KMS-11 (cell line): ENCODE data around the gene RAPGEF3.

Experiments used
- H2AFZ ChIP-seq: fragments of 200-600 bp; sonication (generic); 2 replicates; pipeline ENCODE4 v1.6.1; 2016; ENCODE audit warnings: antibody characterized with exemption, mixed run types, low read depth
- H3K27ac ChIP-seq: fragments of 200-600 bp; sonication (generic); 2 replicates; pipeline ENCODE4 v1.6.1; 2016; ENCODE audit warnings: mild to moderate bottlenecking, mixed run types
- H3K27me3 ChIP-seq: fragments of 200-600 bp; sonication (generic); 2 replicates; pipeline ENCODE4 v1.6.1; 2017; ENCODE audit warnings: mild to moderate bottlenecking, low read depth, mixed run types, moderate library complexity; ENCODE audit not compliant: insufficient read depth
- H3K36me3 ChIP-seq: fragments of 200-600 bp; sonication (generic); 2 replicates; pipeline ENCODE4 v1.6.1; 2017; ENCODE audit warnings: mild to moderate bottlenecking, mixed run types; ENCODE audit not compliant: insufficient read depth
- H3K4me1 ChIP-seq: fragments of 200-600 bp; sonication (generic); 2 replicates; pipeline ENCODE4 v1.6.1; 2016; ENCODE audit warnings: mild to moderate bottlenecking, low read depth, mixed run types; ENCODE audit not compliant: poor library complexity, severe bottlenecking
- H3K4me2 ChIP-seq: fragments of 200-600 bp; sonication (generic); 2 replicates; pipeline ENCODE4 v1.7.0; 2016; ENCODE audit warnings: mild to moderate bottlenecking, mixed run types
- H3K4me3 ChIP-seq: fragments of 200-600 bp; sonication (generic); IDR thresholded peaks from 2 replicates; pipeline ENCODE4 v1.6.1; 2017; ENCODE audit warnings: low read depth, low read length, mixed read lengths; ENCODE audit not compliant: insufficient read depth
- H3K79me2 ChIP-seq: fragments of 200-600 bp; sonication (generic); 2 replicates; pipeline ENCODE4 v1.6.1; 2016; ENCODE audit warnings: low read depth, mixed run types; ENCODE audit not compliant: insufficient read depth
- H3K9ac ChIP-seq: fragments of 200-600 bp; sonication (generic); 2 replicates; pipeline ENCODE4 v1.6.1; 2016; ENCODE audit warnings: mild to moderate bottlenecking, mixed run types
- H4K20me1 ChIP-seq: fragments of 200-600 bp; sonication (generic); 2 replicates; pipeline ENCODE4 v1.6.1; 2016; ENCODE audit warnings: mild to moderate bottlenecking, mixed run types; ENCODE audit not compliant: insufficient read depth
- TF ChIP-seq, protein P1 (sequence below): fragments of 200-600 bp; sonication (generic); conservative IDR thresholded peaks from 2 replicates; pipeline ENCODE4 v1.6.1; 2017; ENCODE audit warnings: low read depth, mild to moderate bottlenecking, antibody characterized with exemption, low read length, moderate library complexity, mixed read lengths

The RAPGEF3 gene

GRCh38 chr12:47763481-47764346 lies 5.0 kb upstream of the RAPGEF3 start:
- TF ChIP-seq, protein P1, sequence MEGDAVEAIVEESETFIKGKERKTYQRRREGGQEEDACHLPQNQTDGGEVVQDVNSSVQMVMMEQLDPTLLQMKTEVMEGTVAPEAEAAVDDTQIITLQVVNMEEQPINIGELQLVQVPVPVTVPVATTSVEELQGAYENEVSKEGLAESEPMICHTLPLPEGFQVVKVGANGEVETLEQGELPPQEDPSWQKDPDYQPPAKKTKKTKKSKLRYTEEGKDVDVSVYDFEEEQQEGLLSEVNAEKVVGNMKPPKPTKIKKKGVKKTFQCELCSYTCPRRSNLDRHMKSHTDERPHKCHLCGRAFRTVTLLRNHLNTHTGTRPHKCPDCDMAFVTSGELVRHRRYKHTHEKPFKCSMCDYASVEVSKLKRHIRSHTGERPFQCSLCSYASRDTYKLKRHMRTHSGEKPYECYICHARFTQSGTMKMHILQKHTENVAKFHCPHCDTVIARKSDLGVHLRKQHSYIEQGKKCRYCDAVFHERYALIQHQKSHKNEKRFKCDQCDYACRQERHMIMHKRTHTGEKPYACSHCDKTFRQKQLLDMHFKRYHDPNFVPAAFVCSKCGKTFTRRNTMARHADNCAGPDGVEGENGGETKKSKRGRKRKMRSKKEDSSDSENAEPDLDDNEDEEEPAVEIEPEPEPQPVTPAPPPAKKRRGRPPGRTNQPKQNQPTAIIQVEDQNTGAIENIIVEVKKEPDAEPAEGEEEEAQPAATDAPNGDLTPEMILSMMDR = no peak
- H3K4me3 ChIP-seq = no peak overlapping the region
- no peak overlapping the region for H2AFZ ChIP-seq
- H3K36me3 ChIP-seq = no peaks in the 10 kb centered on the region
- H3K4me1 ChIP-seq = peaks cover 42% of the 10 kb centered on the region
- H3K27me3 ChIP-seq = no peaks in the 10 kb centered on the region
- H4K20me1 ChIP-seq = no peaks in the 10 kb centered on the region
- H3K27ac ChIP-seq = no peak overlapping the region
- no peaks in the 10 kb centered on the region for H3K79me2 ChIP-seq
- H3K9ac ChIP-seq = no peak overlapping the region
- H3K4me2 ChIP-seq = no peak overlapping the region

- H3K4me2 ChIP-seq = no peak overlapping the region
- no peaks in the 10 kb centered on the region for H3K27me3 ChIP-seq
- H2AFZ ChIP-seq = no peak overlapping the region
- H4K20me1 ChIP-seq = no peaks in the 10 kb centered on the region
- no peak overlapping the region for H3K4me3 ChIP-seq
- H3K36me3 ChIP-seq = no peaks in the 10 kb centered on the region
- peaks cover 47% of the 10 kb centered on the region for H3K4me1 ChIP-seq
- H3K79me2 ChIP-seq = no peaks in the 10 kb centered on the region
- H3K27ac ChIP-seq = no peak overlapping the region
- H3K9ac ChIP-seq = no peak overlapping the region
- TF ChIP-seq, protein P1 = no peak
Observed at GRCh38 chr12:47762850-47763465, 4.3 kb upstream of the RAPGEF3 start.

DNA sequence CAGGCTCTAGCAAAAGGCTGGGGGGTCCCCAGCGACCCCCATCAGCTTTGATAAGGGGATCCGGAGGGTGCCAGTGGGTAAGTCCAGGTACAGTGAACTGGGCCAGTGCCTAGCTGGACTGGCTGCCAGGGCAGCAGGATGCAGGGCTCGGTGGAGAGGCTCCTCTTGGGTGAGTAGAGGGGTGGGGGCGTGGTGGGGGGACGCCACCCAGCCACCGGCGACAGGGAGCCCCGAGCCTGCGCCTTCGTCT lies 171 bp downstream of the RAPGEF3 start:
- Histone ChIP-seq H3K27me3 (no peaks in the 10 kb centered on the region), H3K27ac (no peak overlapping the region), H3K79me2 (no peaks in the 10 kb centered on the region), H2AFZ (peak overlapping the region; percentile 94), H3K4me3 (no peak overlapping the region), H3K9ac (peak overlapping the region; percentile 69; the same call in 1 of the 2 replicates), H3K4me2 (peak overlapping the region; percentile 74), H3K36me3 (no peaks in the 10 kb centered on the region), H3K4me1 (peaks cover 59% of the 10 kb centered on the region), H4K20me1 (no peaks in the 10 kb centered on the region)
- TF ChIP-seq, protein P1 = no peak

GRCh38 chr12:47757840-47758583 lies 668 bp downstream of the RAPGEF3 start:
- TF ChIP-seq, protein P1 = no peak
- peak overlapping the region; percentile 69; the same call in 1 of the 2 replicates for H3K9ac ChIP-seq
- no peak overlapping the region for H3K27ac ChIP-seq
- no peaks in the 10 kb centered on the region for H3K79me2 ChIP-seq
- H3K4me2 ChIP-seq = peak overlapping the region; percentile 74
- H3K4me1 ChIP-seq = peaks cover 64% of the 10 kb centered on the region
- no peaks in the 10 kb centered on the region for H3K27me3 ChIP-seq
- no peaks in the 10 kb centered on the region for H3K36me3 ChIP-seq
- no peak overlapping the region for H3K4me3 ChIP-seq
- H4K20me1 ChIP-seq = no peaks in the 10 kb centered on the region
- peak overlapping the region; percentile 94; the same call in 1 of the 2 replicates for H2AFZ ChIP-seq
